CD14-positive monocyte (primary cell): ENCODE results near the gene GRN. TPM values are rescaled to one million over a fixed set of nuclear protein-coding genes. Genes with fewer than 3 reads are reported as not detected.

Source experiments
- DNase-seq, 3 donors: peaks; one replicate each; pipeline ENCODE4 v3.0.0-alpha.2; 2011 to 2022
- H2AFZ ChIP-seq: 2 replicates; pipeline ENCODE4 v1.6.0; 2012; ENCODE audit warnings: mild to moderate bottlenecking, low read depth, low read length, inconsistent platforms; ENCODE audit not compliant: insufficient read depth, poor library complexity, severe bottlenecking
- H3K27ac ChIP-seq, 2 donors: 1 replicate in 1 of 2; 2 replicates in 1 of 2; pipeline ENCODE4 v1.5.1; 2012 to 2013; ENCODE audit warnings: low read length in 2 of 2, control low read depth in 1 of 2, inconsistent platforms in 1 of 2, low read depth in 1 of 2, mild to moderate bottlenecking in 1 of 2
- H3K27me3 ChIP-seq, 2 donors: one replicate each; pipeline versions ENCODE4 v1.6.0 to v1.6.1; 2011 to 2013; ENCODE audit warnings: low read length in 2 of 2; ENCODE audit not compliant: control insufficient read depth in 2 of 2, insufficient read depth in 2 of 2
- H3K36me3 ChIP-seq, 2 donors: replicated peaks in 1 of 2; 1 replicate in 1 of 2; 2 replicates in 1 of 2; pipeline versions ENCODE4 v1.5.1 to v1.6.1; 2012 to 2013; ENCODE audit warnings: low read length in 2 of 2, control low read depth in 1 of 2, inconsistent platforms in 1 of 2, mild to moderate bottlenecking in 1 of 2; ENCODE audit not compliant: insufficient read depth in 2 of 2, control insufficient read depth in 1 of 2
- H3K4me1 ChIP-seq, 2 donors: 1 replicate in 1 of 2; 2 replicates in 1 of 2; pipeline versions ENCODE4 v1.5.1 to v1.6.1; 2012 to 2013; ENCODE audit warnings: low read length in 2 of 2, control low read depth in 1 of 2, inconsistent platforms in 1 of 2, mild to moderate bottlenecking in 1 of 2, moderate library complexity in 1 of 2; ENCODE audit not compliant: insufficient read depth in 2 of 2, control insufficient read depth in 1 of 2
- H3K4me2 ChIP-seq: replicated peaks from 2 replicates; pipeline ENCODE3; 2012; ENCODE audit warnings: low read length, moderate library complexity, mild to moderate bottlenecking; ENCODE audit not compliant: poor library complexity, severe bottlenecking; ENCODE audit errors: extremely low read depth
- H3K4me3 ChIP-seq, 3 experiments: fragments of 200-600 bp in 1 of 3; sonication (generic) in 1 of 3; replicated peaks in 1 of 3; 1 replicate in 2 of 3; 2 replicates in 1 of 3; pipeline ENCODE4 v1.5.1; 2011 to 2013; ENCODE audit warnings: low read length in 3 of 3, mild to moderate bottlenecking in 3 of 3, control low read depth in 2 of 3, low read depth in 2 of 3, inconsistent platforms in 1 of 3, moderate library complexity in 1 of 3
- H3K79me2 ChIP-seq: 2 replicates; pipeline ENCODE4 v1.6.0; 2012; ENCODE audit warnings: mild to moderate bottlenecking, control low read depth, inconsistent platforms, low read length, moderate library complexity; ENCODE audit not compliant: insufficient read depth
- H3K9ac ChIP-seq: 2 replicates; pipeline ENCODE4 v1.6.0; 2017; ENCODE audit warnings: low read length, mild to moderate bottlenecking; ENCODE audit not compliant: insufficient read depth, poor library complexity, severe bottlenecking
- H3K9me3 ChIP-seq, 2 donors: replicated peaks in 1 of 2; 1 replicate in 1 of 2; 2 replicates in 1 of 2; pipeline versions ENCODE4 v1.5.1 to v1.6.1; 2012 to 2013; ENCODE audit warnings: low read length in 2 of 2, control low read depth in 1 of 2; ENCODE audit not compliant: control insufficient read depth in 1 of 2, insufficient read depth in 1 of 2
- H4K20me1 ChIP-seq: 2 replicates; pipeline ENCODE4 v1.6.0; 2012; ENCODE audit warnings: mild to moderate bottlenecking, low read length, control low read depth, moderate library complexity; ENCODE audit not compliant: insufficient read depth
- H3K27ac Mint-ChIP-seq, 7 donors: one replicate each; pipeline ENCODE4 v1.8.0; 2020; ENCODE audit warnings: mild to moderate bottlenecking in 7 of 7, mixed read lengths in 7 of 7, moderate library complexity in 6 of 7, inconsistent platforms in 2 of 7
- H3K27me3 Mint-ChIP-seq, 3 donors: one replicate each; pipeline ENCODE4 v1.8.0; 2021 to 2022; ENCODE audit warnings: low read depth in 3 of 3, mild to moderate bottlenecking in 3 of 3, mixed read lengths in 3 of 3, moderate library complexity in 3 of 3, inconsistent platforms in 1 of 3
- H3K36me3 Mint-ChIP-seq, 2 donors: one replicate each; pipeline ENCODE4 v1.8.0; 2020; ENCODE audit warnings: mixed read lengths in 2 of 2, inconsistent platforms in 1 of 2, mild to moderate bottlenecking in 1 of 2
- H3K4me1 Mint-ChIP-seq: one replicate; pipeline ENCODE4 v1.8.0; 2020; ENCODE audit warnings: mild to moderate bottlenecking, mixed read lengths
- H3K4me3 Mint-ChIP-seq, 2 donors: one replicate each; pipeline ENCODE4 v1.8.0; 2020; ENCODE audit warnings: mild to moderate bottlenecking in 2 of 2, mixed read lengths in 2 of 2, moderate library complexity in 1 of 2
- H3K9me3 Mint-ChIP-seq, 7 donors: one replicate each; pipeline ENCODE4 v1.8.0; 2020 to 2022; ENCODE audit warnings: mixed read lengths in 7 of 7, mild to moderate bottlenecking in 6 of 7, moderate library complexity in 6 of 7, inconsistent platforms in 2 of 7
- CTCF ChIP-seq: fragments of 200-600 bp; IDR thresholded peaks from one replicate; pipeline ENCODE4 v1.8.0; 2022; ENCODE audit warnings: antibody characterized with exemption, mild to moderate bottlenecking
- WGBS: methylation state at CpG from one replicate; pipeline ENCODE4 v1.1.5; 2013; ENCODE audit warnings: missing lambda C conversion rate; ENCODE audit not compliant: insufficient coverage; 5-methylcytosine and 5-hydroxymethylcytosine counted together
- intact Hi-C, 2 donors: fragments of 100-400 bp; cut with micrococcal nuclease; formaldehyde crosslinking; loops; one replicate each; pipeline versions ENCODE4 v1.15.0 to v1.15.1; 2023
- polyA plus RNA-seq, 3 donors: library from polyadenylated mRNA; depleted of rRNA in 1 of 3; unstranded in 2 of 3; stranded (reverse) in 1 of 3; fragments of 300-500 nt in 2 of 3; fragments of >200 nt in 1 of 3; fragmentation: Illumina TruSeq in 2 of 3; gene quantifications; 1 replicate in 2 of 3; 2 replicates in 1 of 3; pipeline ENCODE4 v1.2.3, GENCODE V29; 2012 to 2021

The GRN gene
- polyA plus RNA-seq, 3 donors: 1,303 to 1,960 (median 1,361) TPM

GRCh38 chr17:44385287-44386181 lies 40.4 kb downstream of the GRN start:
- Histone ChIP-seq H3K79me2 (no peaks in the 10 kb centered on the region), H3K4me3 (peak overlapping the region; percentile 45 to 82 (median 47)), H2AFZ (peak overlapping the region; percentile 90), H3K9ac (peak overlapping the region; percentile 46), H3K27me3 (peaks cover 3 to 35% of the 10 kb centered on the region in 2 donors), H3K36me3 (no peaks in the 10 kb centered on the region), H3K4me2 (peak overlapping the region; percentile 93), H3K27ac (no peak overlapping the region), H4K20me1 (no peaks in the 10 kb centered on the region), H3K9me3 (no peaks in the 10 kb centered on the region), H3K4me1 (peaks cover 26 to 29% of the 10 kb centered on the region in 2 donors)
- peak; percentile 7 for TF ChIP-seq CTCF
- Mint-ChIP-seq H3K4me3 (peak overlapping the region; percentile 81 to 90), H3K36me3 (peaks cover 0 to 4% of the 10 kb centered on the region in 2 donors), H3K9me3 (peaks cover 0 to 2% (median 0%) of the 10 kb centered on the region in 7 donors), H3K27me3 (peaks cover 35 to 48% (median 41%) of the 10 kb centered on the region in 3 donors), H3K27ac (peak overlapping the region in 1 of 7 donors; percentile 19), H3K4me1 (peaks cover 32% of the 10 kb centered on the region)
- intact Hi-C loops: no loop called here
- 11% methylated on average over 61 of the region's 68 CpGs for WGBS
- peak; percentile 67 to 72 (median 70) for DNase-seq

DNA sequence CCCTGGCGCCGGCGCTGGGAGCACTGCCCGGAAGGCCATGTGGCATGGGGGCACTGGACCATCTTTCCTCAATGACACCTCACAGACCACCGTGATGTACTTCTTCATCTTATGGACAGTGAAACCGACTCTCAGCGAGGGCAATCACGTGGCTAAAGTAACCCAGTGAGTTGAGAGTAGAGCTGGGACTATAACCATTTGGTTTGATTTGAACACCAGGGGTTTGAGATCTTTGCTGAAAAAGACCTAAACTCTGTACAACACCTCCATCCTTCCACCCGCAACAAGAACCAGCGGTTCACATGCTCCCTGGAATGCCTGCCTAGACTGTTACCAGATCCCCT lies 41.1 kb downstream of the GRN start:
- peaks cover 3 to 35% of the 10 kb centered on the region in 2 donors for H3K27me3 ChIP-seq
- Mint-ChIP-seq H3K36me3 (peaks cover 0 to 4% of the 10 kb centered on the region in 2 donors), H3K27me3 (peaks cover 35 to 48% (median 41%) of the 10 kb centered on the region in 3 donors), H3K9me3 (peaks cover 0 to 2% (median 0%) of the 10 kb centered on the region in 7 donors), H3K4me3 (peak overlapping the region; percentile 81 to 90), H3K27ac (peak overlapping the region in 1 of 7 donors; percentile 80), H3K4me1 (peaks cover 33% of the 10 kb centered on the region)
- peaks cover 26 to 29% of the 10 kb centered on the region in 2 donors for H3K4me1 ChIP-seq
- DNase-seq: no peak
- H3K27ac ChIP-seq: no peak overlapping the region
- peak overlapping the region in 1 of 3 experiments; percentile 82 for H3K4me3 ChIP-seq
- H3K4me2 ChIP-seq: peak overlapping the region; percentile 93
- WGBS: 33% methylated on average over 4 of the region's 10 CpGs
- peak overlapping the region; percentile 90 for H2AFZ ChIP-seq
- no peaks in the 10 kb centered on the region for H3K79me2 ChIP-seq
- intact Hi-C loops: no loop called here
- no peaks in the 10 kb centered on the region for H4K20me1 ChIP-seq
- no peak for TF ChIP-seq CTCF
- no peaks in the 10 kb centered on the region for H3K36me3 ChIP-seq
- no peaks in the 10 kb centered on the region for H3K9me3 ChIP-seq
- H3K9ac ChIP-seq: no peak overlapping the region
